GM18868 (cell line): Measurements from ENCODE around the gene NFE2L2.
"Not testable (repeated sequence)": the region's sequence is repeated elsewhere in the genome, so short reads cannot be mapped to it uniquely, and the experiment has no call there.

Experiments used
- ATAC-seq: cut with Tn5 transposase; IDR thresholded peaks from one replicate; pipeline ENCODE4 v1.9.1; 2021; ENCODE audit warnings: mild to moderate bottlenecking, moderate library complexity; ENCODE audit not compliant: unreplicated experiment

NFE2L2 gene

DNA sequence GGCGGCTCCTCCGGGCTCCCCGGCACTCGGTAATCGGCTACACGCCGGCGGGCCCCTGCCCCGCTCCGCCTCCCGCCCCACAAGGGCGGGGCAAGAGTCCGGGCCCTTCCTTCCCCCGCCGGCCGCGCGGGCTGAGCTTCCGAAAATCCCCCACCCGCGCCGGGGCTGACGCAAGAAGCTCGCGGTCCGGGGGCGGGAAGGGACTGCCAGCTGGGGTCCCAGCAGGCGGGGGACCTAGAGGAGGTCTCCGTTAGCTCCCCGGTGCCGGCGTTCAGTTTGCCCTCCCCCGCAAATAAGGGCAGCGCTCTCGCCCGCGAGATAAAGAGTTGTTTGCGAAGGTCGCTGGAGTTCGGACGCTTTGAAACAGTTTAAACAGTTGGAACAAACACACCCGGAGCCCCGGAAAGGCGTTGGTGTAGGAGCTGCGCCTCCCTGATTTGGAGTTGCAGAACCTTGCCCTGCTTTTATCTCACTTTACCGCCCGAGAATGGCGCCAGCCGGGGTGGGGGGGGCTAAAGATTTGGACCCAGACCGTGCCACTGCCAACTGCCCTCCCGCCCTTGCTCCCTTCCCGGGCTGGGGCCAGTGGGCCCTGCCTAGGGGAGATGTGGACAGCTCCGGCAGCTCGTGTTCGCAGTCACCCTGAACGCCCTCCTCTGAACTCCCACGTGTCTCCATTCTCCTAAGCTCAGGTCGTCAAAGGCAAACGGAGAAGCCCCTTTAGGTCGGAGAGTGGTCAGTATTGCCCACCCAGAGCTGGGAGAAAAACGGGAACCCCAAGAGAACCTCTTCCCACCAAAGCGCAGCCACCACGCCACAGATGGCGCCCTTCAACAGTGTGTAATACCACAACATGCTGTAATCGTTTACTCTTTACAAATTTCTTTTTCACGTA is at the start of gene NFE2L2:
NFE2L2 (minus strand) TSS at position 35 of the 895 bp plus-strand sequence. CDS start 151 bp downstream, outside the sequence.
- peak; percentile 69 for ATAC-seq

DNA sequence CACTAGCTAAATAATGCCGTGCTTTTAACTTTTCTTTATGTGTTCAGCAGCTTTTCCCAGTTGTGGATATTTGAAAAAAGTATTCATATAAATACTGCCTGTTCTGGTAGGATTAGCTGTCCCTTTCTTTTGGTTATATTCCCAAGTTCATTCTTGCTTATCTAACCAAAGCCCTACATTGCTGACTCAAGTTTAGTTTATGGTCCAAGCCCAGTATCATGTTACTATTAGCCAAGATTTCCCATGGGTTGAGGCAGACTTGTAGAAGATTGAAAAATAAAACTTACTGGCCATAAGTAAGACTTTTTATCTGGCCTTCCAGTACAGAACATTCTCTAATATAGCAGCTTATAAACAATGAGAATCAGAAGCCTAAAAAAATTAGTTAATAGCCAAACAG is 49.7 kb upstream of the NFE2L2 start:
- no peak for ATAC-seq

DNA sequence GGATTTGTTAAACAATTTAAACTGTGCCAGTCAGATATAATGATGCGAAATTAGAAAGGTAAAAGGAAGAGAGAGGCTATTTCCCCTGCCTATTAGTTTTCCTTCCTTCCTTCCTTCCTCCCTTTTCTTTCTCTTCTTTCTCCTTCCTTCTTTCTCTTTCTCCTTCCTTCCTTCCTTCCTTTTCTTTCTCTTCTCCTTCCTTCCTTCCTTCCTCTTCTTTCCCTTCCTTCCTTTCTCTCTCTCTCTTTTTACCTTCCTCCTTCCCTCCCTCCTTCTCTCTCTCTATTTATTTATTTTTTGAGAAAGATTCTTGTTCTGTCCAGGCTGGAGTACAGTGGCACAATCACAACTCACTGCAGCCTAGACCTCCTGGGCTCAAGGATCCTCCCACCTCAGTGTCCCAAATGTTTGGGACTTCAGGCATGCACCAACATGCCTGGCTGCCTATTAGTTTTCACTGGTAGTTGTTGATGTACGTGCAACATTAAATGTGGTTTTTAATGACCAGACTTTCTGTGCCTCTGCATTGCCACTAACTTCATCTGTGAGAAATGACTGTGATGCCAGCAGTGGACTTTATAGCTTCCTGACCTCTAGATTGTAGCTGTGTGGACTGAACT is 48.7 kb upstream of the NFE2L2 start:
- ATAC-seq, result no peak

DNA sequence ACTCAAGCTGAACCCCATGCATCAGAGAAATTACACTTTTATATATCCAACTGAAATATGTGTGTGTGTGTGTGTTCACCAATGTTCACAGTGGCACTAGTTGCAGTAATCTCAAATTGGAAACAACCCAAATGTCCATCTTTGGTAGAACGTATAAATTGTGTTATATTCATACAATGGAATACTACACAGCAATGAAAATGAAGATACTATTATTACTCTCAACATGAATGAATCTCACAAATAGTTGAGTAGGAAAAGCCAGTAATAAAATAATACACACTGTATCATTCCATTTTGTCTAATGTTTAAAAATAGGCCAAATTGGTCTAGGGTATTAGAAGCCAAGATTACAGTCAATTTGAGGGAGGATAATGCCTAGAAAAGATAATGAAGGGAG is 48.0 kb upstream of the NFE2L2 start:
- no peak for ATAC-seq

DNA sequence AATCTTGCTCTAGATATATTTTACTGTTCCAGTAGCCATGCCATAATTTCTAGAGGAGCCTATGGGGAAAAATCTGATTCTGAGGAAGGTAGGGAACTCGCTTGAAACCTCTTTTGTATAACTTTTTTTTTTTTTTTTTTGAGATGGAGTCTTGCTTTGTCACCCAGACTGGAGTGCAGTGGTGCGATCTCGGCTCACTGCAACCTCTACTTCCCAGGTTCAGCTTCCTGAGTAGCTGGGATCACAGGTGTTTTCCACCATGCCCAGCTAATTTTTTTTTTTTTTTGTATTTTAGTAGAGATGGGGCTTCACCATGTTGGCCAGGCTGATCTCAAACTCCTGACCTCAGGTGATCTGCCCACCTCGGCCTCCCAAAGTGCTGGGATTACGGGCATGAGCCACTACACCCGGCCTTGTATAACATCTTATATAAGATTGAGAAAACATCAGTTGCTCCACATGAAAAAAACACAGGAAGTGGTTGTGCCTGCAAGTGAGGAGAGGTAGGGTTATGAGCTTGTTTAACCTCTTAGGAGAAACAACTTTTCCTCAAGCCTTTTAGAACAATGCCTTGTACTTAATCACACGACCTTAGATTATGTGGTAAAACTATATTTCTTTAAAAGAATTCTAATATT is 45.3 kb upstream of the NFE2L2 start:
- not testable (repeated sequence) for ATAC-seq

DNA sequence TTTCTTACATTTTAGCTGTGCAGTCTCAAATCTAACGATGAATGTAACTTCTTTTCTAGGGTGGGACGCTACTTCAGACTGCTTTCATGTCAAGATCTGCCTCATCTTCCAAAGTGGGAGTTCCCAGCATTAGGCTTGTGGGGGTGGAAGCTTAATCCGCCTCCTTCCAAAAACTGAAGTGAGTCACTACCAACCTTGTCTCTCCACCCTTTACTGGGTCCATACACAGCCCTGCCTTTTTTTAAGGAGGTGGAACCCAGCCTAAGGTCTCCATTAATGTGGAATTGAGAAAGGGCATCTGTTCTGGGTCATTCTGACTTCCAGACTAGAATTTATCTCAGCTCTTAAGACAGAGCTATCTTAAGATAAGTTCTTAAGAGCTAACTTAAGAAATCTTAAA is 42.0 kb upstream of the NFE2L2 start:
- ATAC-seq, result no peak

DNA sequence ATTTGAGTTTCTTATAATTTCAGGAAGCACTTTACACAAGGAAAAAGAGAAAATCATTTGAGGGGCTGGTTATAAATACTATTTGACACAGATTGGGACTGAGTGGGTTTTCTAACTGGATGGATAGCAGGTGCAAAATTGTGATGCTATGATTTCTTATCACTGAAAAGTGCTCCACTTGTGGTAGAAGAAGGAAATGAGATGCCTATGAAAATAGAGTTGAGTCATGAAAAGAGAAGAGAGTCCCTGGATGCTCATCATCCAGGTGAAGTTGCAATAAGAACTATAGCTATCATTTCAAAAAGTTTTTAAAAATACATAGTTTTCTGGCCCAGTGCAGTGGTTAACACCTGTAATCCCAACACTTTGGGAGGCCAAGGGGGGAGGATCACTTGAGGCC is 39.4 kb upstream of the NFE2L2 start:
- ATAC-seq, result no peak

DNA sequence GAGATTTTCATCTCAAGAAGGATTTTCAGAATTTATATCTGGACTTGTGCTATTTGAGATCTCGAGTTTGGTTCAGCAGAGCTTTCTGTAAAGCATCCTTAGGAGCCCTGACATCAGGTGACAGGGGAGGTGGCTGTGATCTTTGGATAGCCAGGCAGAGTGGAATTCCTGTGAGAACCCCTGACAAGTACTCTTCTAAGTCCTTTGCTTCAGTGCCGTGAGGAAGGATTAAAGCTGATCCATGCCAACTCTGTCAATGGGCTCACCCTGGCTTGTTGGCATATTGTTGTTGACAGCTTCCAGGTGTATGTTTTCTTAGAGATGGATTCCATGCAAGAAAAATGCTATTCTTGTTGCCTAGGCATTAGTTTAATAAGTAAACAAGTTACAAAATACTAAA is 38.0 kb upstream of the NFE2L2 start:
- ATAC-seq, result no peak

DNA sequence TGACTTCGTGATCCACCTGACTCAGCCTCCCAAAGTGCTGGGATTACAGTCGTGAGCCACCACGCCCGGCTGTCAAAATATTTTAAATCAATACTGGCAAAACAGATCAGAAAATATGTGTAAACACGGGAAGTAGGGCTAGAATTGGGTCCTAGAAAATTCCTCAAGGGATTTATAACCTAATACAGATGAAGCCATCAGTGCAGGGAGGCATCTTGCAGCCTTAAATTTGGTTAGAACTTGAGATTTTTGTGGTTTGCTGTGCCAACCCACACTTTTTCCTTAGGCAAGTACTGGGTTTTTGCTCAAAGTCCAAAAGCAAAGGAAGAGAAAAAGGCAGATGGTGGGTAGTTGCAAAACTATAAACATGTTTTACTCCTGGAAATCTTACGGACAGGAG is 33.7 kb upstream of the NFE2L2 start:
- no peak for ATAC-seq

DNA sequence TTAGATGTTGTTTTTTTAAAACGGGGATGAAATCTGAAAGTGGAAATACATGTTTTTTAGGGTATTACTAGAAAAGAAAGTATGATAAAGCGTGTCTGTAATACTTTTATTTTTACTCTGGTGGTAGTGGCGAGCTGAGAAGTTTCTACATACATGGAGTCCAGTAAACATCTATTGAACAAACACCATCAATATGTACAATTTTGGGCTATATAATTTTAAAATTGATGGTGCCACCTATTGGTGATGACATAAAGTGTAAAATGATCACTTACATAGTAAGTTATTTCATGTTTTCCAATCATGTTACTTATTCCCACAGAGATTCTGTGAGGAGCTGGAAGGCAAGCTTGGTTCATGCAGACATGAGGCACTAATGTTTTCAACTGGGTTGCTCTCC is 31.5 kb upstream of the NFE2L2 start:
- ATAC-seq, result peak; percentile 47

DNA sequence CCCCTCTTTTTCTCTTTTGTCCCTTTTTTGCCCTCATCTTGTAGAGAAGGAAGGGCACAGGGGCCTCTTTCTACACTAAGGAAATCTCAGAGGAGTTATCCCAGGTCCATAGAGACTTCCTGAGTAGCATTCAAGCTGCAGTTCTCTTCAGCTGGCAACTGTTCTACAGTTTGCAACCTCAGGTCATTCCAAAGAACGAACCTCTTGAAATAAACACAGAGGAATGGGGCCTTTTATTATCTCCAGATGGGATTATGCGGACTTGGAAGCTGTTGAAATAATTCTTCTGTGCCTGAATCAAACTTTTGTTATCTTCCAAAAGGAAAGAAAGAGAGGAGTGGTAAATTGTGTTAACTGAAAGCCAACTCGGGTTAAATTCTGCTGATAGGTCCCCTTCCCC is 31.0 kb upstream of the NFE2L2 start:
- ATAC-seq, result no peak

DNA sequence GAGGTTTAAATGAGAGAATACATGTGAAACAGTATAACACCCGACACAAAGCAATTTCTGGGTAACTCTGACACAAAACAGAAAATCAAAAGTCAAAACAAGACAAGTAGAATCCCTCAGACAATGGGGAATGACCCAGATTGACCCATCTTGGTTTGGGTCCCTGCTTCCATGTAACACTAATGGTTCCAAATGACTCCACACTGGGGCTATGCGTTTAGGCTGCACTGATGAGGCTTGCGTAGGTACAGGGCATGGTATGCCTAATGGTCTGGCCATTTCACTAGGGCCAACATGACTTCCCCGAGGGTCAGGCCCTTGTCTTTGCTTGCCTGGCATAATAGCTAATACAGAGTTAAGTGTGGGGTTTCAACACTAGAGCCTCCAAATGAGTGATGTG is 27.2 kb upstream of the NFE2L2 start:
- ATAC-seq, result no peak

DNA sequence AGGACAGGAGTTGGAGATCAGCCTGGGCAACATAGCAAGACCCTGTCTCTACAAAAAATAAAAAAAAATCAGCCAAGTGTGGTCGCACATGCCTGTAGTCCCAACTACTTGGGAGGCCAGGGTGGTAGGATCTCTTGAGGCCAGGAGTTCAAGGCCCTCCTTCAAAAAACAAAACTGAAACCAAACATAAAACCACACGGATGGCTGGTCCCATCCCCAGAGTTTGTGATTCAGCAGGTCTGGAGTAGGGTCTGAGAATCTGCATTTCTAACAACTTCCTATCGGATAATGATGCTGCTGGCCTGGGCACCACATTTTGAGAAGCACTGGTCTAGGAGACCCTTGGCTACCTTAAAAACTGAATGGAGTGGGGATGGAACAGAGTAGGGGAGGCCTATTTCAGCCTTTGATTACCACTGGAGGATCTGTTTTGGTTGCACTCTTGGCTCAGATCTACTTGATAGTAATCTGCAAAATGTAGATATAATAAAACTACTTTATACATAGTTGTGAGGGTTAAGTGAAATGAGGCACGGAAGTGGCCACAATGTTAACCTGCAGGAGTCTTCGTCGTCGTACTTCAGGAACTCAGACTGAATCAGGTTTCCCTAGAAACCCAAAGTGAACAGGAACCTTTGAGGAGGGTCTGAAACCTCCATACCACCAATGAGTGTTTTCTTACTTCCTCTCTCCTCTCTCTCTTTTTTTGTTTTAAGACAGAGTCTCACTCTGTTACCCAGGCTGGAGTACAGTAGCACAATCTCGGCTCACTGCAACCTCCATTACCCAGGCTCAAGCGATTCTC is 25.5 kb upstream of the NFE2L2 start:
- peak; percentile 88 for ATAC-seq

DNA sequence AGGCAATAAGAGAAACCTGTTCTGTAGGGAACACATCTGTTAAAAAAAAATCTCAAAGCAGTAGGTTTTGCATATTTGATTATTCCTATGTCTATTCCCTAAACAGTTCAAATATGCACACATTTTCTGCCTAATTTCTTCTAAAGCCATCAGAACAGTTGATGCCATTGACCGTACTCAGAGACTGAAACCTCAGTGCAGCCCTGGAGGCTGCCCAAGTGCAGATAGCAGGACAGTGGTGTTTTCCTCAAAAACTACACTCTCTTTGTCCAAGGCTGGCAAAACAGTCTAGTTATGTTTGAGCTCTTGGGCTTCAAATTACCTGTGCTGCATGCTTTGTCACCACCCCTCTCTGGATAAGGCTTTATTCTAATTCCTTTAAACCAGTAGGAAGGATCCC is 23.3 kb upstream of the NFE2L2 start:
- ATAC-seq, result no peak

DNA sequence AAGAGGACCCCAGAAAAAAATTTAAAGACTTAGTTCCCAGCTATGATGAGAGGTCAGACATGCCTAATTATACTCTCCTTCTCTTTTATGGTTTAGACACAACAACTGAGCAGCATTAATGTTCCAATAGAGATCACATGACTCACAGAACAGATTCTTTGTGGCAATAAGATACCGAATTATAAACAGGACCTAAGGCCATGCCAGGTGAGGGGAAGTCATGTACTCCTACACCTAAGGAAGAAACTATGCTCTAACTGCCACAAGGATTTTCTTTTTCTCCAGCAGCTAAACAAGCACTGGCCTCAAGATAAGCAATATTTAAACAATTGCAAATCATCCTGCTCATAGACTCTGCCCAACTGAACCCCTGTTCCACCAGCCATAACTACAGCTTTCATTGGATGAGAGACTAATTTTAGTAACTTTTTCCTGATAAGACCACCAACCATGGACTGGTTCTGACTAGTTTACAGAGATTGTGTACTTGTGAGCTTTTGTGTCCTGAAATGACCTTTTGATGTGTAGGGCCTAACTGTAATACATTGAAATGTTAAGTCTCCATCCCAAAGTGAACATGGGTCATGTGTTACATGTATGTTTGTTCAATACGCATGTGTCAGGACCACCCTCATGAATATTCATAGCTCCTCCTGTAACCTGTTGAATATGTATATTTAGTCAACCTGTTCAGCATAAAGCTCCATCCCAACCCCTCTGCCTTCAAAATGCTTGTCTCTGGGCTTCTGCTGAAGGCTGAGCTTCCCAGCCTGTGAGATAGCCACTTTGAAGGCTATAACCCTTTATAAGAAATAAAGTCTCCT is 21.6 kb upstream of the NFE2L2 start:
- ATAC-seq, result no peak

DNA sequence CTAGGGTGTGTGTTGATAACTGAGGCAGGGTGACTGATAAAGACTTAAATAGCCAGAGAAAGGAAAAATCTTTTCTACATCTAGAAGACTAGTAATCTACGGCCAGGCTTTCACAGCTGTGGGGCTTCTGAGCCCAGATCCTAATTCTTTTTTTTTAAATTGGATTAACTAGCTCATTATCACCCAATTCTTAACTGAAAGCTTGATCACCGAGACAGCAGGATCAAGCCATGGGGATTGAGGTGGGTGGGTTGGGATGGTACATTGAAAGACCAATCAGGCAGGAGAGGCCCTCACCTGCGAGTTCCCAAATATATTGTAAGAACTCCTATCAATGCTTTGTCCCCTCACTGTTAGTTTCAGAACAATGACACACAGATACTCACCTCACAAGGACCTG is 20.0 kb upstream of the NFE2L2 start:
- no peak for ATAC-seq

DNA sequence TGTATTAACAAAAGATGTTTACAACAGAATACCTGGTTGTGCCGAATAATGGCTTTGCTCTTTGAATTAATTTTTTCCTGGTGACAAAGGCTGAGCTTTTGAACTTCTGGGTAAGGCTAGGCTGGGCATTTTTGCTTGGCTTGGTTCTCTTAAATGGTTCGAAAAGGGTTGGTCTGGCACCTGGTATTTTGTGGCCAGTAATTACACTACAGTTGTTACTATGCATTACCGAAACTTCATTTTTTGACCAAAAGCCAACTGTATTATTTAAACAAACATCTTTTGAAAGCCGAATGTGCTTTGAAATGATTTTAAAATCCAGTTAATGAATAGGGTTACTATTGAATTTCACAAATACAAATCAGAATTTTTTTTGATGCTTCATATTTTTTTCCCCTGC is 19.4 kb upstream of the NFE2L2 start:
- no peak for ATAC-seq

DNA sequence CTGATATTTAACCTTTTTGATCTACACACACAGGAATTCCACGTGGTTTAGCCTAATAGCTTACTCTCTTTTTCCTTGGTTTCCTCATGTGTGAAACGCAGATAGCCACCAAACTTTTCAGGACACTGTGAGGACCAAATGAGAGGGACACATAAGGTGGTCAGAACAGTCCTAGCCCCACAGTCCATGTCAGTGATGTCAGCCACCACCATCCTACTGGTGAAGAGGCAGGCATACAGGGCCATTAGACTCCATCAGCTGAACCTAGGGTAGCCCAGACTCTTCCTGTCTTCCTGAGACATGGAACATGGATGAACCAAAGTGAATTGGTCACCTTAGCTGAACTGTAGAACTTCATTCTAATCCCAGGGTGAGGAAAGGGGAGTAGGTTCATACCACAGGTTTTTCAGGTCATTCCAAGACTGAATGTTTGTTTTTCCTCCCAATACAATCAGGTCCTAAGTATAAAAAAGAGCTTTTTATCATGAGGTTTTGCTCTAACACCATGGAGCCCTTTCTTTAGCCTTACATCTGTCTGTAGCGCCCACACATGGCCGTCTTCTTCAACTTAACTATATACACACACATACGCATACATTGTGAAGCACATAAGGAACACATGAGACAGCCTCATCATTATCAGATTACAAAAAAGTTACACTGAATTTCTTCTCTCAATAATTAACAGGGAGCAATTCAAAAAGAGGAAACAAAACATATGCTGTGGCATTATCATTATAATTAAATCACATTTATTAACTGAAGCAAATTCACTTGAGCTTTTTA is 18.5 kb upstream of the NFE2L2 start:
- no peak for ATAC-seq

DNA sequence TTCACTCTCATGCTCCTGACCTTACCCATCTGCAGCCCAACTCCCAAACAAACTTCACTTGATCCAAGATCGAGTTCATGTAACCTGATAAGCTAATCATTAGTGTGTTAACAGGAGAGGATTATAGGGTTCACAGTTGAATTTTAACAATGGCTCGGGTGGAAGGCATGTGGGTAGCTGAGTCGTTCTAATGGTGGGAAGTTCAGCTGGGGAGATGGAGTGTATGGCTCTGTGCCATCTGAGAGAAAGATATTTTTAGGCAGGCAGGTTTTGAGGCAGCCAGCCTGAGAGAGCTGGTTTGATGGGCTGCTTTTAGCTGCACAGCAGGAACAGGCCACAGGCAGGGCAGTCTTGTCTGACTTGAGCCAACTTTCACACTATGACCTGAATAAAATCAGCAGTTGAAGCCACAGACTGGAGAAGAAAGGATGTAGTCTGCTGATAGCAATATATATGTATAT is 17.7 kb upstream of the NFE2L2 start:
- peak; percentile 39 for ATAC-seq
